Measurements from ENCODE around the gene GORAB. TPM values are rescaled to one million over a fixed set of nuclear protein-coding genes. Genes with fewer than 3 reads are reported as not detected.

The GORAB gene
- polyA plus RNA-seq, 1 of the 3 experiments (the other 2 are of a cell fraction), result 10.5 TPM

- peaks cover 23% of the 10 kb centered on the region for H3F3A ChIP-seq (replicated peaks; ENCODE audit: insufficient read depth)
- no peaks in the 10 kb centered on the region for H4K20me1 ChIP-seq (ENCODE audit: insufficient read depth)
- ChIA-PET POLR2A (no interaction called here), CTCF (no interaction called here)
- peaks cover 88% of the 10 kb centered on the region for H3K79me2 ChIP-seq (ENCODE audit: insufficient read depth)
- peaks cover 64 to 69% of the 10 kb centered on the region in 2 experiments for H3K36me3 ChIP-seq (replicated peaks in 1 of 2; ENCODE audit: control insufficient read depth in 1 of 2, insufficient read depth in 2 of 2, low read length in 1 of 2)
- TF ChIP-seq MEF2A (IDR thresholded peaks at IDR 0.05; ENCODE audit: borderline replicate concordance, low read depth) (peak; percentile 77), EP300 (IDR thresholded peaks at IDR 0.05; ENCODE audit: borderline replicate concordance in 1 of 2, low read depth in 1 of 2, low read length in 1 of 2) (no peak)
- no peak overlapping the region for H2AFZ ChIP-seq (ENCODE audit: low read depth)
- H3K9me3 ChIP-seq, result no peaks in the 10 kb centered on the region
- H3K27ac ChIP-seq (ENCODE audit: low read depth in 2 of 2, low read length in 1 of 2), result peak overlapping the region; percentile 51 to 78
- H3K9me2 ChIP-seq, result no peaks in the 10 kb centered on the region
- H3K4me2 ChIP-seq, result peak overlapping the region; percentile 29; the same call in 1 of the 2 replicates
- no peak for DNase-seq
- no peaks in the 10 kb centered on the region for H3K27me3 ChIP-seq (ENCODE audit: insufficient read depth)
- H3K9ac ChIP-seq, result peak overlapping the region; percentile 18; the same call in 1 of the 2 replicates
- H3K4me1 ChIP-seq (ENCODE audit: control insufficient read depth in 1 of 2, insufficient read depth in 2 of 2, low read depth in 1 of 2, low read length in 1 of 2), result peaks cover 7 to 19% of the 10 kb centered on the region in 2 experiments; a peak in 3 of 4 replicates
- no peak overlapping the region for H3K4me3 ChIP-seq (ENCODE audit: low read depth in 2 of 2, low read length in 1 of 2)
Observed at GRCh38 chr1:170537798-170538503, 6.0 kb downstream of the GORAB start.

- Histone ChIP-seq H3K4me2 (no peak overlapping the region), H3F3A (replicated peaks; ENCODE audit: insufficient read depth) (peaks cover 30% of the 10 kb centered on the region), H3K9ac (no peak overlapping the region), H3K9me3 (no peaks in the 10 kb centered on the region), H3K4me1 (ENCODE audit: control insufficient read depth in 1 of 2, insufficient read depth in 2 of 2, low read depth in 1 of 2, low read length in 1 of 2) (peaks cover under 1 to 19% of the 10 kb centered on the region in 2 experiments; a peak in 3 of 4 replicates), H4K20me1 (ENCODE audit: insufficient read depth) (no peaks in the 10 kb centered on the region), H3K9me2 (no peaks in the 10 kb centered on the region), H3K36me3 (replicated peaks in 1 of 2; ENCODE audit: control insufficient read depth in 1 of 2, insufficient read depth in 2 of 2, low read length in 1 of 2) (peaks cover 71 to 76% of the 10 kb centered on the region in 2 experiments), H3K79me2 (ENCODE audit: insufficient read depth) (peaks cover 80% of the 10 kb centered on the region), H3K27ac (ENCODE audit: low read depth in 2 of 2, low read length in 1 of 2) (peak overlapping the region; percentile 51 to 78; a peak in 3 of 4 replicates), H3K27me3 (ENCODE audit: insufficient read depth) (no peaks in the 10 kb centered on the region), H3K4me3 (ENCODE audit: low read depth in 2 of 2, low read length in 1 of 2) (no peak overlapping the region), H2AFZ (ENCODE audit: low read depth) (no peak overlapping the region)
- ChIA-PET POLR2A (no interaction called here), CTCF (no interaction called here)
- no peak for DNase-seq
- TF ChIP-seq NFIC (IDR thresholded peaks at IDR 0.05; ENCODE audit: borderline replicate concordance), result no peak
- TF ChIP-seq RXRA (IDR thresholded peaks at IDR 0.05; ENCODE audit: borderline replicate concordance, low read depth), result no peak
- TF ChIP-seq USF1 (IDR thresholded peaks at IDR 0.05; ENCODE audit: borderline replicate concordance, low read depth), result no peak
- no peak for TF ChIP-seq TEAD4 (IDR thresholded peaks at IDR 0.05; ENCODE audit: borderline replicate concordance, insufficient read depth)
- TF ChIP-seq, protein P1, sequence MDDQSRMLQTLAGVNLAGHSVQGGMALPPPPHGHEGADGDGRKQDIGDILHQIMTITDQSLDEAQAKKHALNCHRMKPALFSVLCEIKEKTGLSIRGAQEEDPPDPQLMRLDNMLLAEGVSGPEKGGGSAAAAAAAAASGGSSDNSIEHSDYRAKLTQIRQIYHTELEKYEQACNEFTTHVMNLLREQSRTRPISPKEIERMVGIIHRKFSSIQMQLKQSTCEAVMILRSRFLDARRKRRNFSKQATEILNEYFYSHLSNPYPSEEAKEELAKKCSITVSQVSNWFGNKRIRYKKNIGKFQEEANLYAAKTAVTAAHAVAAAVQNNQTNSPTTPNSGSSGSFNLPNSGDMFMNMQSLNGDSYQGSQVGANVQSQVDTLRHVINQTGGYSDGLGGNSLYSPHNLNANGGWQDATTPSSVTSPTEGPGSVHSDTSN (IDR thresholded peaks at IDR 0.05), result no peak
- TF ChIP-seq POLR2AphosphoS5 (IDR thresholded peaks at IDR 0.05; ENCODE audit: low read depth, low read length), result no peak
- TF ChIP-seq NRF1 (IDR thresholded peaks at IDR 0.05; ENCODE audit: low read depth, low read length), result no peak
- no peak for TF ChIP-seq GABPA (IDR thresholded peaks at IDR 0.05; ENCODE audit: low read depth)
- TF ChIP-seq MAX (IDR thresholded peaks at IDR 0.05; ENCODE audit: low read depth), result no peak
- TF ChIP-seq RAD21 (IDR thresholded peaks at IDR 0.05; ENCODE audit: low read length), result no peak
- no peak for TF ChIP-seq GATA2 (CRISPR knock-in tag; IDR thresholded peaks at IDR 0.05)
- TF ChIP-seq ELF1 (IDR thresholded peaks at IDR 0.05), result no peak
- no peak for TF ChIP-seq CHD2 (IDR thresholded peaks at IDR 0.05; ENCODE audit: low read length, partially characterized antibody)
Observed at GRCh38 chr1:170538687-170539086, 6.7 kb downstream of the GORAB start.
